NCI-H510A (cell line): Measurements from ENCODE around the gene POU2AF1.

Experiments
- DNase-seq: peaks from one replicate; lab custom pipeline; 2025; lab: John Stamatoyannopoulos, UW

The POU2AF1 gene

GRCh38 chr11:111360150-111361043, 18.7 kb downstream of the POU2AF1 start:
- DNase-seq = no peak

DNA sequence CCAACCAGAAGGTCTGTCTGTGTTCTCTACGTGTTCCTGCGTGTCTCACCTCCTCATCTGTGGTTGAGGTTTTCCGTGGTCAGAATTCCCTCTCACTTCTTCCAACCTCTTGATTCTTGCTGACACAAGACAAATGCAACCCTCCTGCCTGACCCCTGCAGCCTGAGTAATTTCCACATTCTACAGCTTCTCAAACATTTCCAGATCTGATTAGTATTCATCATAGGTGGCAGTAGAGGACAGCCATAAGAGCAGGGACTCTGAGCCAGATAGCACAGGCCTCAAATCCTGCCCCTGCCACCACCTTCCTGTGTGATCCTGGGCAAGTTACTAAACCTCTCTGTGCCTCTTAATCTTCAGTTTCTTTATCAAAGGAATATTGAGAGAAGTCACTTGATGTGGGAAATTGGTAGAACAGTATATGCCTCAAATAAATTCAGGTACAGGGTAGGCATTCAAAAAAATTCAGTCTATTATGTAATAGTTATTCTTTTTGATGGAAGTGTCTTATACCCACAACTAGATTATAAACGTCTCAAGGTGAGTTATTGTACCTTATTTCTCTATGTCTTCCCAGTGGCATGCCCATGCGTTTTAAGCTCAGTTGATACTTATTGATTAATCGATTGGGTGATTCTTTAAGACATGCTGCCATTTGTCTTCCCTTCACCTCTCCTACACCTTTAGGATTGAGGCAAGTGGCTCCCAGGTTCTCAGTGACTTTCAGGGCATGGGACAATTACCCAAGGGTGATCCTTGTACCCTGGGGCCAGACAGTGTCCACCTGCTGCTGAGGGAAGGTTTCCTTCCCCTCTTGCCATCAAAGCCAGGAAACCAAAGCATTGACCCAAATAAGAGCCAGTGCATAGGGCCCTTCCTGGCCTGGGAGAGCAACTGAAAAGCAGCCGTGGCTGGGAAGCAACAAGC, 19.6 kb downstream of the POU2AF1 start:
- DNase-seq = no peak

DNA sequence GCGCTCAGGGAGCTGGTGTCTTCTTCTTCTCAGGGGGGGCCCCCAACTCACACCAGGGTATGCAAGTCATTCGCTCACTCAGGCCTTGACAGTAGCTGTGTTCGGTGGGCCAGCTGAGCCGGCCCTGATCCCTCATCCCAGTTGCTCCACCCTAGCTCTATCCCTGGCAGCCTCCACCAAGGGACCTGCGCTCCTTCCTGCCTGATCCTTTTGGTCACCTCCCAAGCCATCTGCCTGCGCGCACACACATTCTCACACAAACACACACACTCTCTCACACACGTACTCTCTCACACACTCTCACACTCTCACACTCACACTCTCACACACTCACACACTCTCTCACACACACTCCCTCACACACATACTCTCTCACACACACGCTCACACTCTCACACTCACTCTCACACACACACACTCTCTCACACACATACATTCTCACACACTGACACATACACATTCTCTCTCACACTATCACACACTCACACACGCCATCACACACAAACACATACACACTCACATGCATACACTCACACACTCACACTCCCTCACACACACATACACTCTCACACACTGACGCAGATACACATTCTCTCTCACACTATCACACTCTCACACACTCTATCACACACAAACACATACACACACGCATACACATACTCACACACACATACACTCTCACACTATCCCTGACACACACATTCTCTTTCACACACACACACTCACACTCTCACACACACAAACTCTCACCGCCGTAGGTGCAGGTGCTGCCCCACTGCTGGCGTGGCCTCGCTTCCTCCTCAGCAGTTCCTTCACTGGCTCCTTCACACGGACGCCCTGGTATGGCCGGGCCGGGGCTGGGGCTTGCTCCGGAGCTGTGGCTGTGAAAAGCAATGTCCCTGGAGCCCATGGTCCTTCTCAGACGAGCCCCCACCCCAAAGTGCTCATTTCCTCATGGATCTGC, 20.8 kb downstream of the POU2AF1 start:
- no peak for DNase-seq

DNA sequence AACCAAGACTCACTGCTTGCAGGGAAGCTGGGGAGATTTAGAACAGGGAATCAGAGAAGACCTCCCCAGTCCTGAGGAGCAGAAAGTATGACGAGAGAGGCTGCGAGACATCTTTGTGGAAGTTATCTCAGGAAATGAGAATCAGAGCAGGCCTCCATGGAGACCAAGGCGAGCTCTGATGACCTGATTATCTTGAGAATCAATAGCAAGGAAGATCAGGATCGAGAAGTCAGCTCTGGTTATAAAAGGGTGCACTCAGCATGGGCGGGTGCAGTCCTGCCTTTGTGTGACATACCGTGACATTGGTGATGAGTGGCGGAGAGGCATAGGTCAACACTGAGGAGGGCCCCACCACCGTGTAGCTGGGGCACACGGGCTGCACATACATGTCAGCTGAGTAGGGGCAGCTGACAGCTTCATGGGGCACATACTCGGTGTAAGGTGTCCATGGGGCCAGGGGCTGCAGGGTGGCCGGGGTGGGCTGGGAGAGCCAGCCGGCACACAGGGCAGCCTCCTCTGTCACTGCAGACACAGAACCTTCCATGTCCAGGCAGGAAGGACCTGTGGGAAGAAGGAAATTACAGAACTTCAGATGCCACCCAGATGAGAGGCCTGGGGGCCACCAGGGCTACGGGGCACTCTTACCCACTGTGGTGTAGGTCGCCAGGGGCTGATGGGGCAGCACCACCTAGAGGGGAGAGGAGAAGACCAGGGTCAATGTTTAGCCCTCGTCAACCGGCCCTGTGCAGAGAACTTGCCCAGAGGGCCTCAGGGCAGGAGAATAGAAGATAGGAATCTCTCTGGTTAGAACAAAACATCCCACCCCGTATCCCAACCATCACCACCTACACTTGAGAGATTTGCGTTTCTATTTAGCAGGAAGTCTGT, 21.7 kb downstream of the POU2AF1 start:
- no peak for DNase-seq

- DNase-seq = no peak
These were observed 22.4 kb downstream of the POU2AF1 start for GRCh38 chr11:111356660-111357048.

GRCh38 chr11:111355956-111356659, 23.0 kb downstream of the POU2AF1 start:
- no peak for DNase-seq

DNA sequence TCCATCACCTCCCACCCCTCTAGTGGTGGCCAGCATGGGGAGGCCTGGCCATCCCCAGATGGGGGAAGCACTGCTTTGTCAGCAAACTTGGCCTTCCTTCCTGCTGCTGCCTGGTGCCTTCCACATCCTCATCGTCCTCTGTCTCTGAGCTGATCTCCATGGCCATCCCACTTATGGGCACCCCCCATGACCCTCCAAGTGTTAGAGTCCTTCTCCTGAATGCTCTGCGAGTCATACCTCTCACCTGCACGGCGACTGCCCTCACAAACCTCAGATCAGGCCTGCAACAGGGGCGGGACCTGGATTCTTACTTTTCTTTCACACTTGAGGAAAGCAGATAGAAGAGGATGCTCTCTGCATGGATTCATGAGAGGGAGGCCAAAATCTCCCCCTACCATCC, 24.0 kb downstream of the POU2AF1 start:
- no peak for DNase-seq

DNA sequence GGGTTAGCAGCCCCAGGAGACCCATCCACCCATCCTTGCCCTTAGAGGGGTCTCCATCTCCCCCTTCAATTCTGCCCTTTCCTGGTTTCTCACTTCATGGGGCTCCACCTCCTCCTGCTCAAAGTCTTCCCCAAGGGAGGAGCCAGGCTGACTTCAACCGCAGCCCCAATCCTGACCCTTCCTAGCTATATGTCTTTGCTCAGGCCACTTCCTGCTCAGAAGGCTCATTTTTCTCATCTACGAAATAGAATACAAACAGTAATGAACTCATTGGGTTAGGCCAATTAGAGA, 24.5 kb downstream of the POU2AF1 start:
- no peak for DNase-seq

GRCh38 chr11:111353776-111354600, 25.1 kb downstream of the POU2AF1 start:
- DNase-seq = no peak

DNA sequence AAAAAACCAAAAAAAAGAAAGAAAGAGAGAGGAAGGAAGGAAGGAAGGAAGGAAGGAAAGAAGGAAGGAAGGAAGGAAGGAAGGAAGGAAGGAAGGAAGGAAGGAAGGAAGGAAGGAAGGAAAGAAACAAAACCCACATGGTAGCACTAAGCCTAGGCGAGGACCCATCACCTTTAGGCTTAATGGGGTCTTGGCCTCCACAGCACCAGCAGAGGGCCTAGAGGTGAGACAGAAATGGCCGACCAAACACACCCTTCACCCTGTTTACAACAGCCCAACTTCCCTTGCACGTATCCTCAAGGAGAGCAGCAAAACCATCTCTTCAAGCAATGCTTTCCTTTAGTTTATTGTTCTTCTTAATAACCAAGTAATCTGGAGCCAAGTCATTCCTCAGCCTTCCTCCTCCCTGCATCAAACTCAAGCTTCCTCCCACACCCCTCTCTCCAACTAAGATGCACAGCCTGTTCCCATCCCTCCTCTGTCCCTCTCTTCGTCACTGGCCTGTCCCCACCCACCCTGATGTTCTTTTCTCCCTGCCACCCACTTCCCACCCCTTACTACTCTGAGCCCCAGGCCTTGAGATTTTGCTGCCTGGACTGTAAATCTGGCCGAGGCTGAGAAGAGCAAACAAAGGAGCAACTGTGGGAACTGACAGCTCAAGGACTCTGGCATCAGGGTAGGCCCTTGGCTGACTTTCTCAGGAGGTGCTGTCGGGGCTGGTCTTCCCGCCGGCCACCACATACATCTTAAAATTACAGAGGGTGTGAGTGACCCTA, 26.0 kb downstream of the POU2AF1 start:
- no peak for DNase-seq

GRCh38 chr11:111352231-111352746, 26.8 kb downstream of the POU2AF1 start:
- DNase-seq = no peak

- no peak for DNase-seq
These were observed 27.6 kb downstream of the POU2AF1 start for GRCh38 chr11:111351374-111352055.

- DNase-seq = no peak
These were observed 28.3 kb downstream of the POU2AF1 start for GRCh38 chr11:111350811-111351210.

DNA sequence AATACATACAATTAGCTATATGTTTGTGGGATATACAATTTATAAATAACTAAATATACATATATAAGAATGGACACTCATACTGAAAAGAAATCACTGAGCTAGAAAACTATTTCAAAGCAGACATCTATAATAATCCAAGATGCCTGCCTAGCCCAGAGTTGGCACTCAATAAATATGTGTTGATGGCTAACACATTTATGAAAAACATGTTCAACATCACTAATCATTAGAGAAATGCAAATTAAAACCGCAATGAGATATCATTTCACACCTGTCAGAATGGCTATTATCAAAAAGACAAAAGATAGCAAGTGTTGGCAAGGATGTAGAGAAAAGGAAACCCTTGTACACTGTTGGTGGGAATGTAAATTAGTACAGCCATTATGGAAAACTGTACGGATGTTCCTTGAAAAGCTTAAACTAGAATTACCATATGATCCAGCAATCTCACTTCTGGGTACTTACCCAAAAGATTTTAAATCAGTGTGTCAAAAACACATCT, 29.8 kb downstream of the POU2AF1 start:
- DNase-seq = no peak

GRCh38 chr11:111348147-111348546, 30.9 kb downstream of the POU2AF1 start:
- no peak for DNase-seq

DNA sequence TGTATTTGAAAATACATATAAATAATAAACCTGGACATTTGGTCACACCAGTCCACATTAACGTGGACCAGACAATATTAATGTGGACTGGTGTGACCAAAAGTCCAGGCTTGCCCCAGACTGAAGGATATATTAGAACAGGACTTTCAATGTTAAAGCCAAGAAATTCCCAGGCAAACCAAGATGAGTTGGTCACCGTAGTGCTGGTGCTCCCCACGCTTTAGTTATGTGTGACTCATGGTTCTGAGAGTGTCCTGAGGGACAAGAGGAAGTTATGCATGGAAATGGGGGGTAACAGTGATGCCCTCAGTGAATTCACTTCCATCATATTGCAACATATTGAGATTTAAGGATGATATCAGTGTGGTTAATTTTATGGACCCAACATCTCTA, 31.4 kb downstream of the POU2AF1 start:
- DNase-seq = no peak

- no peak for DNase-seq
These were observed 31.9 kb downstream of the POU2AF1 start for GRCh38 chr11:111347002-111347722.
